Left lung (tissue), 10 donors: ENCODE data around the gene LIMK2. TPM values are rescaled to one million over a fixed set of nuclear protein-coding genes. Genes with fewer than 3 reads are reported as not detected.

Source experiments
- ATAC-seq: fragments of 200-7000 bp; cut with Tn5 transposase; one replicate; pipeline ENCODE4 v1.9.1; 2020; ENCODE audit warnings: moderate library complexity
- DNase-seq, 4 donors: peaks; one replicate each; pipeline ENCODE4 v3.0.0-alpha.2; 2013 to 2020
- H3K27ac ChIP-seq, 2 donors: fragments of 200-600 bp; sonication (generic) in 1 of 2; one replicate each; pipeline versions ENCODE4 v1.5.0 to v1.8.0; 2020 to 2021
- H3K27me3 ChIP-seq, 2 donors: fragments of 200-600 bp; sonication (generic) in 1 of 2; one replicate each; pipeline versions ENCODE4 v1.5.0 to v1.8.0; 2020 to 2021
- H3K36me3 ChIP-seq, 2 donors: fragments of 200-600 bp; sonication (generic) in 1 of 2; one replicate each; pipeline versions ENCODE4 v1.5.0 to v1.8.0; 2020 to 2021
- H3K4me1 ChIP-seq, 2 donors: fragments of 200-600 bp; one replicate each; pipeline ENCODE4 v1.8.0; 2021
- H3K4me3 ChIP-seq, 2 donors: fragments of 200-600 bp; sonication (generic) in 1 of 2; one replicate each; pipeline versions ENCODE4 v1.5.0 to v1.8.0; 2020 to 2021; ENCODE audit warnings: mild to moderate bottlenecking in 1 of 2
- H3K9me3 ChIP-seq, 2 donors: fragments of 200-600 bp; sonication (generic) in 1 of 2; one replicate each; pipeline versions ENCODE4 v1.5.0 to v1.8.0; 2020 to 2021
- intact Hi-C, 2 donors: fragments of 100-400 bp; cut with DNase I; formaldehyde crosslinking; loops; one replicate each; pipeline versions ENCODE4 v1.11.2 to v1.14.2; 2022
- polyA plus RNA-seq, 6 donors: library from polyadenylated mRNA; unstranded; fragments of 120-200 nt; gene quantifications; one replicate each; pipeline ENCODE4 v1.2.1, GENCODE V29; 2013; ENCODE audit not compliant: insufficient read length in 6 of 6
- total RNA-seq, 2 donors: library from RNA; stranded (reverse); fragmentation: NEBNext Ultra II Directional; extraction: Animal tissue kit (Norgen Biotek cat#: 25700); gene quantifications; one replicate each; pipeline ENCODE4 v1.2.1, GENCODE V29; 2021
- TF ChIP-seq, protein P1 (sequence below), 2 donors: fragments of 200-600 bp; sonication (generic) in 1 of 2; IDR thresholded peaks; one replicate each; pipeline versions ENCODE4 v1.5.0 to v1.8.0; 2021; ENCODE audit warnings: antibody characterized with exemption in 2 of 2
- donor health status: DM: no; HTN: yes; CAD: no.
- donor health status: DM: no; HTN: no; CAD: no.

LIMK2 gene
- total and polyA plus RNA-seq, 8 donors: 47.4 to 87.6 (median 53.6) TPM

DNA sequence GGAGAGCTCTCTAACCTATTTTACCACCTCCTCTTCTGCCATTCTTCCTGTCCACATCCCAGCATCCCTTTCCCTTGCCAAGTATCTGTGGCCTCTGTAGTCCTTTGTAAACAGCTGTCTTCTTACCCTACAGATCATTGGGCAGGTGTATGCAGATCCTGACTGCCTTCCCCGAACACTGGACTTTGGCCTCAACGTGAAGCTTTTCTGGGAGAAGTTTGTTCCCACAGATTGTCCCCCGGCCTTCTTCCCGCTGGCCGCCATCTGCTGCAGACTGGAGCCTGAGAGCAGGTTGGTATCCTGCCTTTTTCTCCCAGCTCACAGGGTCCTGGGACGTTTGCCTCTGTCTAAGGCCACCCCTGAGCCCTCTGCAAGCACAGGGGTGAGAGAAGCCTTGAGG, 62.9 kb downstream of the LIMK2 start:
- no peak for DNase-seq
- no peak for ATAC-seq
- Histone ChIP-seq H3K36me3 (peaks cover 0 to 96% of the 10 kb centered on the region in 2 donors), H3K4me3 (no peak overlapping the region), H3K9me3 (no peaks in the 10 kb centered on the region), H3K27ac (peak overlapping the region in 1 of 2 donors; percentile 18), H3K4me1 (no peaks in the 10 kb centered on the region), H3K27me3 (no peaks in the 10 kb centered on the region)
- TF ChIP-seq, protein P1, sequence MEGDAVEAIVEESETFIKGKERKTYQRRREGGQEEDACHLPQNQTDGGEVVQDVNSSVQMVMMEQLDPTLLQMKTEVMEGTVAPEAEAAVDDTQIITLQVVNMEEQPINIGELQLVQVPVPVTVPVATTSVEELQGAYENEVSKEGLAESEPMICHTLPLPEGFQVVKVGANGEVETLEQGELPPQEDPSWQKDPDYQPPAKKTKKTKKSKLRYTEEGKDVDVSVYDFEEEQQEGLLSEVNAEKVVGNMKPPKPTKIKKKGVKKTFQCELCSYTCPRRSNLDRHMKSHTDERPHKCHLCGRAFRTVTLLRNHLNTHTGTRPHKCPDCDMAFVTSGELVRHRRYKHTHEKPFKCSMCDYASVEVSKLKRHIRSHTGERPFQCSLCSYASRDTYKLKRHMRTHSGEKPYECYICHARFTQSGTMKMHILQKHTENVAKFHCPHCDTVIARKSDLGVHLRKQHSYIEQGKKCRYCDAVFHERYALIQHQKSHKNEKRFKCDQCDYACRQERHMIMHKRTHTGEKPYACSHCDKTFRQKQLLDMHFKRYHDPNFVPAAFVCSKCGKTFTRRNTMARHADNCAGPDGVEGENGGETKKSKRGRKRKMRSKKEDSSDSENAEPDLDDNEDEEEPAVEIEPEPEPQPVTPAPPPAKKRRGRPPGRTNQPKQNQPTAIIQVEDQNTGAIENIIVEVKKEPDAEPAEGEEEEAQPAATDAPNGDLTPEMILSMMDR (IDR thresholded peaks at IDR 0.05): no peak
- intact Hi-C loops: no loop called here

DNA sequence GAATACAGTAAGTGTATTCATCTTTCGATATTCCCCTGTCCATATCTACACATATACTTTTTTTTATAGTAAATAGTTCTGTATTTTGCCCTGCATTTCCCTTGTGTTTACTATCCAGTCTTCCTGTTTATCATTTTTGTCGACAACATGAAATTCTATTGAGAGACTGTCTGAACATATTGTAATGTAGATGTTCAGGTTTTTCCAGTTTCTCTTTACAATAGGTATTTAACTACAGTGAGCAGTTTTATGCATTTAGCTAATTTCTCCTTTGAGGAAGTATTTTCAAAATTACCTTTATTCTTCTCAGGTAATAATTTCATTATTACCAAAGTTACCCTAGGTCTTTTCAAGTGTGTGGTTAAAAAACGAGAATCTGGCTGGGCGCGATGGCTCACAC, 63.5 kb downstream of the LIMK2 start:
- intact Hi-C loops: no loop called here
- no peaks in the 10 kb centered on the region for H3K4me1 ChIP-seq
- H3K27ac ChIP-seq: peak overlapping the region in 1 of 2 donors; percentile 18
- H3K9me3 ChIP-seq: no peaks in the 10 kb centered on the region
- peaks cover 0 to 96% of the 10 kb centered on the region in 2 donors for H3K36me3 ChIP-seq
- ATAC-seq (no peak), DNase-seq (no peak)
- TF ChIP-seq, protein P1 (IDR thresholded peaks at IDR 0.05): no peak
- no peak overlapping the region for H3K4me3 ChIP-seq
- no peaks in the 10 kb centered on the region for H3K27me3 ChIP-seq

DNA sequence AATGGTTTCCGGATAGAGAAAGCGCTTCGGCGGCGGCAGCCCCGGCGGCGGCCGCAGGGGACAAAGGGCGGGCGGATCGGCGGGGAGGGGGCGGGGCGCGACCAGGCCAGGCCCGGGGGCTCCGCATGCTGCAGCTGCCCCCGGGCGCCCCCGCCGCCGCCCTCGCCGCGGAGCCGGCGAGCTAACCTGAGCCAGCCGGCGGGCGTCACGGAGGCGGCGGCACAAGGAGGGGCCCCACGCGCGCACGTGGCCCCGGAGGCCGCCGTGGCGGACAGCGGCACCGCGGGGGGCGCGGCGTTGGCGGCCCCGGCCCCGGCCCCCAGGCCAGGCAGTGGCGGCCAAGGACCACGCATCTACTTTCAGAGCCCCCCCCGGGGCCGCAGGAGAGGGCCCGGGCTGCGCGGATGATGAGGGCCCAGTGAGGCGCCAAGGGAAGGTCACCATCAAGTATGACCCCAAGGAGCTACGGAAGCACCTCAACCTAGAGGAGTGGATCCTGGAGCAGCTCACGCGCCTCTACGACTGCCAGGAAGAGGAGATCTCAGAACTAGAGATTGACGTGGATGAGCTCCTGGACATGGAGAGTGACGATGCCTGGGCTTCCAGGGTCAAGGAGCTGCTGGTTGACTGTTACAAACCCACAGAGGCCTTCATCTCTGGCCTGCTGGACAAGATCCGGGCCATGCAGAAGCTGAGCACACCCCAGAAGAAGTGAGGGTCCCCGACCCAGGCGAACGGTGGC, 64.5 kb downstream of the LIMK2 start:
- Histone ChIP-seq H3K36me3 (peaks cover 0 to 96% of the 10 kb centered on the region in 2 donors), H3K27me3 (no peaks in the 10 kb centered on the region), H3K27ac (no peak overlapping the region), H3K4me1 (no peaks in the 10 kb centered on the region), H3K4me3 (no peak overlapping the region), H3K9me3 (no peaks in the 10 kb centered on the region)
- intact Hi-C loops: no loop called here
- no peak for DNase-seq
- no peak for ATAC-seq
- TF ChIP-seq, protein P1 (IDR thresholded peaks at IDR 0.05): no peak

DNA sequence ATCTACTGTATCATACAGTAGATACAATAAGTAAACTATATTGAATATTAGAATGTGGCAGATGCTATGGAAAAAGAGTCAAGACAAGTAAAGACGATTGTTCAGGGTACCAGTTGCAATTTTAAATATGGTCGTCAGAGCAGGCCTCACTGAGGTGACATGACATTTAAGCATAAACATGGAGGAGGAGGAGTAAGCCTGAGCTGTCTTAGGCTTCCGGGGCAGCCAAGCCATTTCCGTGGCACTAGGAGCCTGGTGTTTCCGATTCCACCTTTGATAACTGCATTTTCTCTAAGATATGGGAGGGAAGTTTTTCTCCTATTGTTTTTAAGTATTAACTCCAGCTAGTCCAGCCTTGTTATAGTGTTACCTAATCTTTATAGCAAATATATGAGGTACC, 65.6 kb downstream of the LIMK2 start:
- intact Hi-C loops: no loop called here
- Histone ChIP-seq H3K4me1 (no peaks in the 10 kb centered on the region), H3K36me3 (peaks cover 0 to 96% of the 10 kb centered on the region in 2 donors)

DNA sequence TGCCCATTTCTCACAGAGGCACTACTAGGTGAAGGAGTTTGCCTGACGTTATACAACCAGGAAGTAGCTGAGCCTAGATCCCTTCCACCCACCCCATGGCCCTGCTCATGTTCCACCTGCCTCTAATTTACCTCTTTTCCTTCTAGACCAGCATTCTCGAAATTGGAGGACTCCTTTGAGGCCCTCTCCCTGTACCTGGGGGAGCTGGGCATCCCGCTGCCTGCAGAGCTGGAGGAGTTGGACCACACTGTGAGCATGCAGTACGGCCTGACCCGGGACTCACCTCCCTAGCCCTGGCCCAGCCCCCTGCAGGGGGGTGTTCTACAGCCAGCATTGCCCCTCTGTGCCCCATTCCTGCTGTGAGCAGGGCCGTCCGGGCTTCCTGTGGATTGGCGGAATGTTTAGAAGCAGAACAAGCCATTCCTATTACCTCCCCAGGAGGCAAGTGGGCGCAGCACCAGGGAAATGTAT, 66.1 kb downstream of the LIMK2 start:
- Histone ChIP-seq H3K9me3 (no peaks in the 10 kb centered on the region), H3K4me1 (no peaks in the 10 kb centered on the region), H3K27ac (peak overlapping the region in 1 of 2 donors; percentile 50), H3K4me3 (no peak overlapping the region), H3K27me3 (no peaks in the 10 kb centered on the region), H3K36me3 (peaks cover 0 to 96% of the 10 kb centered on the region in 2 donors)
- ATAC-seq: no peak
- intact Hi-C loops: no loop called here
- peak in 1 of 4 donors; percentile 59 for DNase-seq
- TF ChIP-seq, protein P1 (IDR thresholded peaks at IDR 0.05): no peak

More for the DNA sequence above, 65.6 kb downstream of the LIMK2 start:
- TF ChIP-seq, protein P1 (IDR thresholded peaks at IDR 0.05): no peak
- H3K27me3 ChIP-seq: no peaks in the 10 kb centered on the region
- no peak for ATAC-seq
- H3K4me3 ChIP-seq: no peak overlapping the region
- H3K27ac ChIP-seq: peak overlapping the region in 1 of 2 donors; percentile 50
- no peak for DNase-seq
- no peaks in the 10 kb centered on the region for H3K9me3 ChIP-seq
